Measurements from ENCODE around the gene EXD2.
"Not testable (repeated sequence)": the region's sequence is repeated elsewhere in the genome, so short reads cannot be mapped to it uniquely, and the experiment has no call there.

Gene EXD2

GRCh38 chr14:69190191-69190590 lies 1.1 kb upstream of the EXD2 start:
- DNase-seq (ENCODE audit: low read depth): no peak
- no peak overlapping the region for H3K4me3 ChIP-seq (ENCODE audit: low read depth, low read length)
- TF ChIP-seq, protein P1, sequence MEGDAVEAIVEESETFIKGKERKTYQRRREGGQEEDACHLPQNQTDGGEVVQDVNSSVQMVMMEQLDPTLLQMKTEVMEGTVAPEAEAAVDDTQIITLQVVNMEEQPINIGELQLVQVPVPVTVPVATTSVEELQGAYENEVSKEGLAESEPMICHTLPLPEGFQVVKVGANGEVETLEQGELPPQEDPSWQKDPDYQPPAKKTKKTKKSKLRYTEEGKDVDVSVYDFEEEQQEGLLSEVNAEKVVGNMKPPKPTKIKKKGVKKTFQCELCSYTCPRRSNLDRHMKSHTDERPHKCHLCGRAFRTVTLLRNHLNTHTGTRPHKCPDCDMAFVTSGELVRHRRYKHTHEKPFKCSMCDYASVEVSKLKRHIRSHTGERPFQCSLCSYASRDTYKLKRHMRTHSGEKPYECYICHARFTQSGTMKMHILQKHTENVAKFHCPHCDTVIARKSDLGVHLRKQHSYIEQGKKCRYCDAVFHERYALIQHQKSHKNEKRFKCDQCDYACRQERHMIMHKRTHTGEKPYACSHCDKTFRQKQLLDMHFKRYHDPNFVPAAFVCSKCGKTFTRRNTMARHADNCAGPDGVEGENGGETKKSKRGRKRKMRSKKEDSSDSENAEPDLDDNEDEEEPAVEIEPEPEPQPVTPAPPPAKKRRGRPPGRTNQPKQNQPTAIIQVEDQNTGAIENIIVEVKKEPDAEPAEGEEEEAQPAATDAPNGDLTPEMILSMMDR (IDR thresholded peaks at IDR 0.05; ENCODE audit: control insufficient read depth, extremely low read depth, insufficient read depth): no peak

DNA sequence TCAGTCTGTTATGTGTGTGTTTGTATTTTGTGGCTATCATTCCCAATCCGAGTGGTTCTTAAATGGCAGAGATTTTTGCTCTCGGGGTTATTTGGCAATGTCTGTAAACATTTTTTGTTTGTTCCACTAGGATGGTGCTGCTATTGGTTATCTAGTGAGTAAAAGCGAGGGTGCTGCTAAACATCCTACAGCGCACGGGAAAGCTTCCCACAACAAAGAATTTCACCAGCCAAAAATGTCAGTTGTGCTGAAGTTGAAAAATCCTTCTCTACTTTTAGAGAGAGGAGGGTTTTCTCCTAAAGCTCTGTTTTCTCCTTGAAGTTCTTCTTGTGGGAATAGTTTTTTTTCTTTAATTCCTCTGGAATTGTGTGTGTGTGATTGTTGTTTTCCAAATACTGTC lies 2.4 kb downstream of the EXD2 start:
- no peak for DNase-seq (ENCODE audit: low read depth)
- TF ChIP-seq, protein P1 (IDR thresholded peaks at IDR 0.05; ENCODE audit: control insufficient read depth, extremely low read depth, insufficient read depth): no peak
- no peak overlapping the region for H3K4me3 ChIP-seq (ENCODE audit: low read depth, low read length)

DNA sequence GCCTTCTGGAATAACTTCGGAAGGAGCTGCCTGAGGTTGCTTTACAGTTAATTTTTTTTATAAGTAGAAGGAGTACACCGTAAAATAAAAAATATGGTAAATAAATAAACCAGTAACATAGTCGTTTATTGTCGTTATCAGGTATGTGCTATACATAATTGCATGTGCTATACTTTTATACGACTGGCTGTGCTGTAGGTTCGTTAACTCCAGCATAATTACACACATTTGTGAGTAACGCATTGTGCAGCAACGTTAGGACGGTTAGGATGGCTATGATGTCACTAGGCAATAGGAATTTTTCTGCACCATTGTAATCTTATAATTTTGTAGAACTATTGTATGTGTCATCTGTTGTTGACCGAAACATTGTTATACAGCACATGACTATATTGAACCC lies 8.5 kb downstream of the EXD2 start:
- TF ChIP-seq, protein P1 (IDR thresholded peaks at IDR 0.05; ENCODE audit: control insufficient read depth, extremely low read depth, insufficient read depth): no peak
- DNase-seq (ENCODE audit: low read depth): peak; percentile 32
- H3K4me3 ChIP-seq (ENCODE audit: low read depth, low read length): no peak overlapping the region

GRCh38 chr14:69204753-69205152 lies 13.5 kb downstream of the EXD2 start:
- TF ChIP-seq, protein P1 (IDR thresholded peaks at IDR 0.05; ENCODE audit: control insufficient read depth, extremely low read depth, insufficient read depth): no peak
- no peak overlapping the region for H3K4me3 ChIP-seq (ENCODE audit: low read depth, low read length)
- no peak for DNase-seq (ENCODE audit: low read depth)

DNA sequence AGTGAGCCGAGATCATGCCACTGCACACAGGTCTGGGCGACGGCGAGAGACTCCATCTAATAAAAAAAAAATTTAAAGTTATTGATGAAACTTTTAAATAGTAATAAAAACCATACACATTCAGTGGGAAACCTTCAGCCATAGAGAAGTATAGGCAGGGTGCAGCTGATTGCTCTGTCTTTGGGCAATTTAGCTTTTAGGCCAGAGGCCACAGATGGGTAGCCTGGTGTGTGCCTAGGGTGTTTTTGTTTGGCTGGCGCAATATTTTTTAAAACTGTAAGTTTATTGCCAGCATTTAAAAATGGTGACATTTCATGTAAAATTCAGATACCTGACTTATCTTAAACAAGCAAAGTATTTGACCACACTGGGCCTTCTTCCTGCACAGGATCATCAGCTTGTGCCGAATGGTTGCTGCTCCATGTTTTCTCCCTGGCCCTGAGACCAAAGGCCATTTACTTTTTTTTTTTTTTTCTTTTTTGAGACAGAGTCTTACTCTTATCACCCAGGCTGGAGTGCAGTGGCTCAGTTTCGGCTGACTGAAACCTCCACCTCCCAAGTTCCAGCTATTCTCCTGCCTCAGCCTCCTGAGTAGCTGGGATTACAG lies 16.2 kb downstream of the EXD2 start:
- H3K4me3 ChIP-seq (ENCODE audit: low read depth, low read length): no peak overlapping the region
- DNase-seq (ENCODE audit: low read depth): no peak
- TF ChIP-seq, protein P1 (IDR thresholded peaks at IDR 0.05; ENCODE audit: control insufficient read depth, extremely low read depth, insufficient read depth): no peak

DNA sequence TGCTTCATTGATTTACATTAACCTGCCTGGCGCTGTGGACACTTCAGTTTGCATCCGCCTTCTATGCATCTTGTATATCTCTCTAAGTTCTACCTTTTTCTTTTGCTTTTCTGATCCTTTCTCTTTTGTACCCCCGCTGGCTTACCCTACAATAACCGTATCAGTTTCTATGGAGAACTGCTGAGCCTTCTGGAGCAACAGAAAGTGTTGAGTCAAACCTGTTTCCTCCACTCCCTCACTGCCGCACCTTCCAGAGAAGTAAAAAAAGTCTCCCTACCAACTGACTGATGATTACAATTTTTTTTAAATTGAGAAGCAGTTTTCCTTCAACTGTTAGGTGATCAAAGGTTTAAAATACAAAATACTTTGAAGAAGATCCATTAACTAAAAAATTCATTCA lies 17.4 kb downstream of the EXD2 start:
- DNase-seq (ENCODE audit: low read depth): no peak
- no peak overlapping the region for H3K4me3 ChIP-seq (ENCODE audit: low read depth, low read length)
- TF ChIP-seq, protein P1 (IDR thresholded peaks at IDR 0.05; ENCODE audit: control insufficient read depth, extremely low read depth, insufficient read depth): no peak

DNA sequence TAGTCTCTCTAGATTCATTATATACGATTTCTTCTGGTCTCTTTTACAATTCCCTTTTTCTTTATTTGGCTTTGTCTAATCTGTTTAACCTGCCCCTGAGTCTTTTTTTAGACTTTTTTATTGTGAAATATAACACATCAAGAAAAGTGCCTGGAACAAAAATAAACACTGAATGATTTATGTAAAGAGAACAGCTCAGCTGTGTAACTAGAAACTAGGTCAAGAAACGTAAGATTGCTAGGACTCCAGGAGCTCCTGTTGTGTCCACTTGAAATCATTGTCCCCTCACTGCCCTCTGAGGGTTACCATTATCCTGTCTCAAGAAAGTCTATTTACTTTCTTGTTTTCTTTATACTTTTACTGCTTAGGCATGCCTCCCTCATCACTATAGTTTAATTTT lies 23.1 kb downstream of the EXD2 start:
- DNase-seq (ENCODE audit: low read depth): peak; percentile 31
- TF ChIP-seq, protein P1 (IDR thresholded peaks at IDR 0.05; ENCODE audit: control insufficient read depth, extremely low read depth, insufficient read depth): no peak
- H3K4me3 ChIP-seq (ENCODE audit: low read depth, low read length): no peak overlapping the region

GRCh38 chr14:69217663-69218062 lies 26.4 kb downstream of the EXD2 start:
- not testable (repeated sequence) for H3K4me3 ChIP-seq (ENCODE audit: low read depth, low read length); DNase-seq (ENCODE audit: low read depth)

Measured in LNCaP clone FGC (cell line).